Gastroesophageal sphincter (tissue), 4 donors: Measurements from ENCODE around the gene SSBP3. TPM values are rescaled to one million over a fixed set of nuclear protein-coding genes. Genes with fewer than 3 reads are reported as not detected.

ENCODE experiments used
- ATAC-seq: fragments of 150-250 bp; one replicate; pipeline ENCODE4 v1.9.1; 2016; ENCODE audit warnings: mild to moderate bottlenecking, moderate library complexity
- H3K27ac ChIP-seq, 4 donors: fragments of 200-600 bp; sonication (generic) in 3 of 4; 1 replicate in 3 of 4; 2 replicates in 1 of 4; pipeline ENCODE4 v1.5.1; 2016 to 2019
- H3K27me3 ChIP-seq: fragments of 200-600 bp; sonication (generic); one replicate; pipeline ENCODE4 v1.5.1; 2019
- H3K36me3 ChIP-seq, 2 donors: fragments of 200-600 bp; sonication (generic); one replicate each; pipeline ENCODE4 v1.5.1; 2019; ENCODE audit warnings: control low read depth in 1 of 2
- H3K4me1 ChIP-seq, 3 donors: fragments of 200-600 bp; sonication (generic); 1 replicate in 2 of 3; 2 replicates in 1 of 3; pipeline ENCODE4 v1.5.1; 2016 to 2019; ENCODE audit warnings: control low read depth in 2 of 3
- H3K4me3 ChIP-seq, 2 donors: fragments of 200-600 bp; sonication (generic); one replicate each; pipeline ENCODE4 v1.5.1; 2019; ENCODE audit warnings: mild to moderate bottlenecking in 1 of 2, moderate library complexity in 1 of 2
- H3K9me3 ChIP-seq, 3 donors: fragments of 200-600 bp; sonication (generic); one replicate each; pipeline ENCODE4 v1.5.1; 2017 to 2019; ENCODE audit warnings: control low read depth in 2 of 3
- CTCF ChIP-seq, 4 experiments: fragments of 200-600 bp in 2 of 4; fragments of 450-650 bp in 2 of 4; sonication (generic) in 1 of 4; IDR thresholded peaks; one replicate each; pipeline ENCODE4 v1.5.1; 2017 to 2019; ENCODE audit warnings: antibody characterized with exemption in 4 of 4, mild to moderate bottlenecking in 2 of 4, moderate library complexity in 2 of 4
- EP300 ChIP-seq: sonication (generic); formaldehyde crosslinking; IDR thresholded peaks from one replicate; pipeline ENCODE4 v1.6.1; 2017; ENCODE audit warnings: antibody characterized with exemption, mild to moderate bottlenecking
- POLR2A ChIP-seq, 2 donors: fragments of 450-650 bp; IDR thresholded peaks; one replicate each; pipeline ENCODE4 v1.6.1; 2017; ENCODE audit warnings: antibody characterized with exemption in 2 of 2, mild to moderate bottlenecking in 2 of 2, moderate library complexity in 1 of 2
- POLR2AphosphoS5 ChIP-seq: sonication (generic); formaldehyde crosslinking; IDR thresholded peaks from one replicate; pipeline ENCODE4 v1.6.1; 2017; ENCODE audit warnings: antibody characterized with exemption
- WGBS, 2 donors: methylation state at CpG; one replicate each; pipeline ENCODE4 v1.1.5; 2018; ENCODE audit warnings: low coverage in 1 of 2; 5-methylcytosine and 5-hydroxymethylcytosine counted together
- total RNA-seq, 4 donors: library from RNA; depleted of rRNA; stranded (reverse); fragments of >200 nt; gene quantifications; one replicate each; pipeline ENCODE4 v1.1.0, GENCODE V29; 2016

Gene SSBP3
- total RNA-seq, 4 donors from 2014 or later, result 40.8 to 46.7 (median 45.5) TPM

DNA sequence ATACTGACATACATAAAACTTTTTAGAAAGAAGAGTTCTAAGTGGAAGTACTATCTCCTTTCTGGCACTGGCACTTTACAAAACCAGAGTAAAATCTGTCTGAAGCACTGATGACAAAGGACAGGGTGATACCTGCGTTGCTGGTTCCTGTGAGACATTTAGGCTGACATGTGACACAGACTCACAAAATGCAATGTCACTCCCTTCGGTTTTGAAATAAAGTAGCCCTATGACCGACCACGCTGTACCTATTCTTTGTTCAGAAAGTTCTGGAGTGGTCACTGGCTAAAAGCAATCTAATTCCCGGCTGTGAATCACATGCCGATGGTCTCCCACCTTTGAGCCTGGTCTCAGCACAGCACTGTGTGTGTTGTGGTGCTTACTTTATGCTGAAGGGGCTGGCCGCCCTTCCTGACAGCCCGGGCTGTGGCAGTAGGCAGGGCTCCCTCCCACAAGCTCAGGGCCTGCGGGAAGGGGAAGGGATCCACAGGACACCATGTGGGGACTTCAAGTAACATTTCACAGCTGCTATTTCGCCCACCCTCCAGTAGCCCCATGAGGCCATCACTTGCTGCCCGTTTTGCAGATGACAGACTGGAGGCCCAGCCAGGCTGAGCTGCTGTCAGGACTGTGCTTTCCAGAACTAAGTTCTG, 158.2 kb downstream of the SSBP3 start:
- no peak overlapping the region for H3K4me3 ChIP-seq
- H3K9me3 ChIP-seq, result no peaks in the 10 kb centered on the region
- ATAC-seq, result no peak
- 85 to 94% methylated on average over 6 to 9 of the region's 11 CpGs for WGBS, 2 donors
- H3K27ac ChIP-seq, result no peak overlapping the region
- TF ChIP-seq POLR2A (IDR thresholded peaks at IDR 0.05), result no peak
- no peak for TF ChIP-seq EP300
- no peaks in the 10 kb centered on the region for H3K27me3 ChIP-seq
- peaks cover 0 to 83% of the 10 kb centered on the region in 2 donors for H3K36me3 ChIP-seq
- H3K4me1 ChIP-seq, result peaks cover 0 to 46% (median 6%) of the 10 kb centered on the region in 3 donors

DNA sequence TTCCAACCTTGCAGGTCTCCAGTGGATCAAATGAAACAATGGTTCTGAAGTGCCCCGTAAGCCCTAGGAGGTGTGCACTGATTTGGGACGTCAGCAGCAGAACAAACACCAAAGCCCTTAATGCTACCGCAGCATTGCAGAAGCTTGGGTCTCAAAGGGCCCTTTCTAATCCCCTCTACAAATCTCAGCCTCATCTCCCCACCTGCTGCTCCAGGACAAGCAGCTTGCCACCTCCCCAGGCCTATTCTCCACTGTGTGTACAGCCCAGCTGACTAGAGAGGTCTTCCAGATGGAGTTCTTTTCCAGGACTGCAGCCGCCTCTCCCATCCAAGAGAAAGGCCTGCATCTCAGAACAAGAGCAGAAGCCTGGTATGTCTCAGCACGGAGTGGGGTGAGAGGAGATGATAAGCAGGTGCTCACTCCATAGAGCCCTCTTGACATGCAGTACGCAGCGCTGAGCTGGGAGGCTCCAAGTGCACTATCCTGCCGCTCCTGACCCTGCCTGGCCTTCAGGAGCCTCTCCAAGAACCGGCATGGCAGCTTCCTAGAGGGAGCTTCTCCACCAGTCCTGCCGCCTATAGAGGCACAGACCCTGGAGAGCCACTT, 160.0 kb downstream of the SSBP3 start:
- TF ChIP-seq EP300 (no peak), CTCF (IDR thresholded peaks at IDR 0.05) (no peak), POLR2AphosphoS5 (no peak), POLR2A (IDR thresholded peaks at IDR 0.05) (no peak)
- peaks cover 0 to 46% (median 6%) of the 10 kb centered on the region in 3 donors for H3K4me1 ChIP-seq
- peaks cover 0 to 88% of the 10 kb centered on the region in 2 donors for H3K36me3 ChIP-seq
- no peaks in the 10 kb centered on the region for H3K27me3 ChIP-seq
- ATAC-seq, result no peak
- WGBS, 2 donors, result 53 to 87% methylated on average over 3 to 6 of the region's 10 CpGs
- H3K27ac ChIP-seq, result no peak overlapping the region
- H3K9me3 ChIP-seq, result no peaks in the 10 kb centered on the region
- no peak overlapping the region for H3K4me3 ChIP-seq

DNA sequence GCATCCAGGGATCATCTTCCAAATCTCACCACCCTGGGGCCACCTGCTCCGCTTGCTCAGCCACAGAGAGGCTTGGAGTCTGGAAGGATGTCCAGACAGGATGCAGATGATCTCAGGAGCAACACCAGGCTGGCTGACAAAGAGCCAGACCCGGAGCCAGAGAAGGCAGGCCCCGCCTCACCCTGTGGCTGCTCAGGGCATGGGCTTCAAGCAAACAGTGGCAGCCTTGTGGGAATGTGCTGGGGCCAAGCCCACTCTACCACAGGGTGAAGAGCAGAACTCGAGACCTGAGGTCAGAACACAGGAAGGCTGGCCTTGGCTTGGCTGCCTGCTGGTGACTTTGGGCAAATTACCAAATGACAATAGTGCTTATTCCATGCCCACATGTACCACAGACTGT, 160.7 kb downstream of the SSBP3 start:
- peaks cover 0 to 39% (median 4%) of the 10 kb centered on the region in 3 donors for H3K4me1 ChIP-seq
- no peak overlapping the region for H3K27ac ChIP-seq
- no peaks in the 10 kb centered on the region for H3K27me3 ChIP-seq
- no peak overlapping the region for H3K4me3 ChIP-seq
- WGBS, 2 donors, result 69% methylated on average over 2 of the region's 4 CpGs; no CpG with 5 or more reads in 1 of the 2 donors
- H3K36me3 ChIP-seq, result peaks cover 0 to 88% of the 10 kb centered on the region in 2 donors
- ATAC-seq, result peak; percentile 28
- TF ChIP-seq POLR2A (IDR thresholded peaks at IDR 0.05), result no peak
- TF ChIP-seq POLR2AphosphoS5, result no peak
- no peaks in the 10 kb centered on the region for H3K9me3 ChIP-seq

GRCh38 chr1:54244655-54245054, 161.5 kb downstream of the SSBP3 start:
- H3K4me1 ChIP-seq, result peaks cover 0 to 33% (median 0%) of the 10 kb centered on the region in 3 donors
- 88% methylated on average over 6 of the region's 7 CpGs; no CpG with 5 or more reads in 1 of the 2 donors for WGBS, 2 donors
- TF ChIP-seq CTCF (IDR thresholded peaks at IDR 0.05), result no peak
- no peak for TF ChIP-seq POLR2A (IDR thresholded peaks at IDR 0.05)
- TF ChIP-seq POLR2AphosphoS5, result no peak
- no peak for TF ChIP-seq EP300
- no peak overlapping the region for H3K4me3 ChIP-seq
- H3K27ac ChIP-seq, result no peak overlapping the region
- H3K9me3 ChIP-seq, result no peaks in the 10 kb centered on the region
- ATAC-seq, result no peak
- peaks cover 0 to 86% of the 10 kb centered on the region in 2 donors for H3K36me3 ChIP-seq
- no peaks in the 10 kb centered on the region for H3K27me3 ChIP-seq

DNA sequence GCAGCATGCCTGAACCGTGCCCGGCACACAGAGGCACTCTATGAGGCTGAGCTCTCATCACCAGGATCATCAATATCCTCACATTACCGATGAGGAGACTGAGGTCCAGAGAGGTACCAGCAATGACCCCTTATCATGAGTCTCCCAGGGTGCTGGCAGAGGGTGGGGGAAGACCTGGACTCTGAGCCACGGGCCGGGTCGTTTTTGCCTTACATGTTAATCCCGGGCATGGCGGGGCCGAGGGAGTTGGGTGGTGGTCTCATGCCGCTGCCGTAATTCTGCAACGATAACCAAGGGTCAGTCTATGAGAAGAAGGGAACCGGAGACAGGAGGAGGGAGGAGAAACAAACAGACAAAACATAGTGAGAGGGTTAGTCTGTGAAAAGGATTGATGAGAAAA, 163.2 kb downstream of the SSBP3 start:
- Histone ChIP-seq H3K27ac (no peak overlapping the region), H3K4me3 (no peak overlapping the region), H3K27me3 (no peaks in the 10 kb centered on the region), H3K4me1 (peaks cover 0 to 34% (median 0%) of the 10 kb centered on the region in 3 donors), H3K9me3 (no peaks in the 10 kb centered on the region), H3K36me3 (peaks cover 0 to 91% of the 10 kb centered on the region in 2 donors)
- TF ChIP-seq POLR2AphosphoS5, result no peak
- TF ChIP-seq CTCF (IDR thresholded peaks at IDR 0.05), result no peak
- TF ChIP-seq EP300, result no peak
- no peak for TF ChIP-seq POLR2A (IDR thresholded peaks at IDR 0.05)
- no peak for ATAC-seq
- WGBS, 2 donors, result 89 to 95% methylated on average over 3 to 8 of the region's 13 CpGs

- Histone ChIP-seq H3K4me3 (no peak overlapping the region), H3K27me3 (no peaks in the 10 kb centered on the region), H3K4me1 (peaks cover 0 to 28% (median 0%) of the 10 kb centered on the region in 3 donors), H3K36me3 (peaks cover 0 to 94% of the 10 kb centered on the region in 2 donors), H3K9me3 (no peaks in the 10 kb centered on the region), H3K27ac (no peak overlapping the region)
- TF ChIP-seq EP300, result no peak
- no peak for TF ChIP-seq POLR2A (IDR thresholded peaks at IDR 0.05)
- TF ChIP-seq CTCF (IDR thresholded peaks at IDR 0.05), result no peak
- TF ChIP-seq POLR2AphosphoS5, result no peak
- no peak for ATAC-seq
- WGBS, 2 donors, result 62 to 69% methylated on average over 4 to 5 of the region's 6 CpGs
These were observed 164.8 kb downstream of the SSBP3 start for GRCh38 chr1:54241364-54241763.
